Activated CD8-positive, alpha-beta T cell treated with anti-CD3 and anti-CD28 coated beads, Interleukin-2, amount 10 ng/mL, durations not matched to agents 7 days and 5 days (primary cell): ENCODE data around the gene KIF5A. TPM values are rescaled to one million over a fixed set of nuclear protein-coding genes. Genes with fewer than 3 reads are reported as not detected.
"Not testable (repeated sequence)": the region's sequence is repeated elsewhere in the genome, so short reads cannot be mapped to it uniquely, and the experiment has no call there.

Source experiments
- ATAC-seq: fragments of 150-1000 bp; cut with Tn5 transposase; one replicate; pipeline ENCODE4 v1.10.0; 2021; ENCODE audit warnings: moderate library complexity
- CTCF ChIA-PET: fragments of 350-600 bp; sonication (Branson Sonifier 250); formaldehyde crosslinking; loops from one replicate; lab custom pipeline; 2021; ENCODE audit warnings: antibody characterized with exemption; lab: Charles Lee
- POLR2A ChIA-PET: fragments of 350-600 bp; sonication (Branson Sonifier 250); formaldehyde crosslinking; loops from one replicate; lab custom pipeline; 2021; ENCODE audit warnings: antibody characterized with exemption; lab: Charles Lee
- DNase-seq: peaks from one replicate; pipeline ENCODE4 v3.0.0-alpha.2; 2020
- H3K27ac Mint-ChIP-seq: one replicate; pipeline ENCODE4 v1.8.0; 2021; ENCODE audit warnings: mild to moderate bottlenecking, mixed read lengths
- H3K27me3 Mint-ChIP-seq: one replicate; pipeline ENCODE4 v1.8.0; 2021; ENCODE audit warnings: low read depth, mixed read lengths
- H3K36me3 Mint-ChIP-seq: one replicate; pipeline ENCODE4 v1.8.0; 2021; ENCODE audit warnings: low read depth, mixed read lengths
- H3K4me1 Mint-ChIP-seq: one replicate; pipeline ENCODE4 v1.8.0; 2021; ENCODE audit warnings: low read depth, mixed read lengths
- H3K4me3 Mint-ChIP-seq: one replicate; pipeline ENCODE4 v1.8.0; 2021; ENCODE audit warnings: mild to moderate bottlenecking, mixed read lengths
- H3K9me3 Mint-ChIP-seq: one replicate; pipeline ENCODE4 v1.8.0; 2022; ENCODE audit warnings: mixed read lengths; ENCODE audit not compliant: insufficient read depth
- total RNA-seq, 2 experiments: library from RNA; stranded (reverse); gene quantifications; one replicate each; pipeline ENCODE4 v1.2.3, GENCODE V29; 2021

The KIF5A gene
- total RNA-seq, 2 experiments from 2014 or later = 0.99 to 1.4 TPM

DNA sequence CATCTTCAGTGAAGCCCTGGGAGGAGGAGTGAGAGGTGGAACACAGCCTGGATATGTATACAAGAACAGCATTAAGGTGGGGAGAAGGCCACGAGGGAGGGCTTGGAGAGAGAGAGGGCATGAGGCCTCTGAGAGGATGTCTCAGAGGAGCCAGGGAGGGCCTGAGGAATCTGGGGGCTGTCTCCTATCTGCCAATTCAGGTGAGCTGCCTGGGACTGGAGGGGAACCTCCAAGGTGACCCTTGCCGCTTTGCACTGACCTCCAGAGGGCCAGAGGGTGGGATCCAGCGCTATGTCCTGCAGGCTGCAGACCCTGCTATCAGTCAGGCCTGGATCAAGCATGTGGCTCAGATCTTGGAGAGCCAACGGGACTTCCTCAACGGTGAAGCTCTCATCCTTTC is 65.8 kb downstream of the KIF5A start:
- no peaks in the 10 kb centered on the region for H3K36me3 Mint-ChIP-seq
- no peaks in the 10 kb centered on the region for H3K9me3 Mint-ChIP-seq
- H3K27ac Mint-ChIP-seq = no peak overlapping the region
- H3K4me1 Mint-ChIP-seq = peaks cover 19% of the 10 kb centered on the region
- ChIA-PET CTCF (interaction anchor here (1.1 to 4.3 kb wide), 2 partner anchors 28 to 33 kb away, joined by 4 to 28 read pairs; no protein-coding TSS in a partner anchor), POLR2A (no interaction called here)
- ATAC-seq = no peak
- peaks cover 78% of the 10 kb centered on the region for H3K27me3 Mint-ChIP-seq
- no peak overlapping the region for H3K4me3 Mint-ChIP-seq
- DNase-seq = no peak

- ChIA-PET POLR2A (interaction anchor here (0.6 kb wide), 1 partner anchor 150 kb away, joined by 4 read pairs; no protein-coding TSS in a partner anchor), CTCF (interaction anchor here (0.7 to 4.3 kb wide), 3 partner anchors 11 to 158 kb away, joined by 3 to 28 read pairs (median 3); no protein-coding TSS in a partner anchor)
- DNase-seq = no peak
- ATAC-seq = no peak
- H3K4me3 Mint-ChIP-seq = no peak overlapping the region
- H3K36me3 Mint-ChIP-seq = no peaks in the 10 kb centered on the region
- H3K9me3 Mint-ChIP-seq = no peaks in the 10 kb centered on the region
- H3K27me3 Mint-ChIP-seq = peaks cover 87% of the 10 kb centered on the region
- H3K27ac Mint-ChIP-seq = no peak overlapping the region
- H3K4me1 Mint-ChIP-seq = peaks cover 26% of the 10 kb centered on the region
These were observed 66.7 kb downstream of the KIF5A start for GRCh38 chr12:57616383-57617101.

GRCh38 chr12:57617942-57618341 is 68.1 kb downstream of the KIF5A start:
- Mint-ChIP-seq H3K27me3 (peaks cover 92% of the 10 kb centered on the region), H3K9me3 (no peaks in the 10 kb centered on the region), H3K36me3 (no peaks in the 10 kb centered on the region), H3K4me1 (peaks cover 33% of the 10 kb centered on the region), H3K4me3 (no peak overlapping the region), H3K27ac (no peak overlapping the region)
- no peak for DNase-seq
- ATAC-seq = no peak
- CTCF ChIA-PET = no interaction called here
- POLR2A ChIA-PET = no interaction called here

GRCh38 chr12:57618431-57618830 is 68.6 kb downstream of the KIF5A start:
- H3K4me3 Mint-ChIP-seq, POLR2A ChIA-PET, H3K36me3 Mint-ChIP-seq, DNase-seq, ATAC-seq, H3K27ac Mint-ChIP-seq, H3K9me3 Mint-ChIP-seq: not testable (repeated sequence)
- Mint-ChIP-seq H3K4me1 (peaks cover 33% of the 10 kb centered on the region), H3K27me3 (peaks cover 91% of the 10 kb centered on the region)
- CTCF ChIA-PET = interaction anchor here (2.8 to 4.8 kb wide), 2 partner anchors 35 to 160 kb away, joined by 10 to 87 read pairs; partner anchors contain the start of gene GLI1

- Mint-ChIP-seq H3K27ac (no peak overlapping the region), H3K4me3 (no peak overlapping the region)
- POLR2A ChIA-PET = interaction anchor here (1.6 to 2.1 kb wide), 2 partner anchors 8 to 28 kb away, joined by 4 to 12 read pairs; partner anchors contain the start of genes ARHGEF25 and PIP4K2C
These were observed 69.2 kb downstream of the KIF5A start for GRCh38 chr12:57618966-57619433.

DNA sequence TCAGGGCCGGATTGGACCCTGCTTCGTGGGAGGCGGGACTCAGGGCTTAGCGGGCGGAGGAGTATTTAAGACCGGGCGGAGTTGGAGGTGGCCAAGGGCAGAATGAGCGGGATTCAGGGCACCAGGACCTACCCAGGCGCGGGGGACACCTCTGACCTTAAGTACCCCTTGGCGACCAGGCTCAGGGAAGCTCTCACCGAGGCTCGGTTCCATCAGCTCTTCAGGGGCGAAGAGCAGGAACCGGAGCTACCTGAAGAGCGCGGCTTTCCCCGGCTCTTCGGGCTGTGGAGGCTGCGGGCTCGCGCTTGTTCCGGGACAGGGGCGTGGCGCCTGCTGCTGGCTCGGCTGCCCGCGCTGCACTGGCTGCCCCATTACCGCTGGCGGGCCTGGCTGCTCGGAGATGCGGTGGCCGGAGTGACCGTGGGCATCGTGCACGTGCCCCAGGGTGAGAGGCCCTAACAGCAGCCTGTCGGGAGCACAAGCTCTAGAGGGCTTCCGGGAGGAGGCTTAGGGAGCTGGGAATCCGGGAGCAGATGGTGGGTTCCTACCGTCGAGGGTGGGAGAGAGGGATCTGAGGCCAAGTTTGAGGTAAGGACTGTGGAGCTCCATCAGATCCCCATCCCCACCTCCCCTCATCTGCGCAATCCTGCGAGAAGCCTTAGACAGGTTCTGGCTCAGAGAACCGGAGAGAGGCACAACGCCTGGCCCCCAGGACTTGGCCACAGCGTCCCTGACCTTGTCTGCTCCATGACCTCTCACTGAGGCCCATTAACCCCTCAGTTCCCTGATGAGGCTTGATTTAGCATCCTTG is 69.8 kb downstream of the KIF5A start:
- no peaks in the 10 kb centered on the region for H3K36me3 Mint-ChIP-seq

More at GRCh38 chr12:57618966-57619433, 69.2 kb downstream of the KIF5A start:
- CTCF ChIA-PET = interaction anchor here (0.8 to 4.8 kb wide), 5 partner anchors 9 to 160 kb away, joined by 3 to 87 read pairs (median 8); partner anchors contain the start of genes B4GALNT1 and GLI1
- DNase-seq (no peak), ATAC-seq (no peak)
- H3K9me3 Mint-ChIP-seq = no peaks in the 10 kb centered on the region
- H3K36me3 Mint-ChIP-seq = no peaks in the 10 kb centered on the region
- peaks cover 32% of the 10 kb centered on the region for H3K4me1 Mint-ChIP-seq
- H3K27me3 Mint-ChIP-seq = peaks cover 95% of the 10 kb centered on the region

DNA sequence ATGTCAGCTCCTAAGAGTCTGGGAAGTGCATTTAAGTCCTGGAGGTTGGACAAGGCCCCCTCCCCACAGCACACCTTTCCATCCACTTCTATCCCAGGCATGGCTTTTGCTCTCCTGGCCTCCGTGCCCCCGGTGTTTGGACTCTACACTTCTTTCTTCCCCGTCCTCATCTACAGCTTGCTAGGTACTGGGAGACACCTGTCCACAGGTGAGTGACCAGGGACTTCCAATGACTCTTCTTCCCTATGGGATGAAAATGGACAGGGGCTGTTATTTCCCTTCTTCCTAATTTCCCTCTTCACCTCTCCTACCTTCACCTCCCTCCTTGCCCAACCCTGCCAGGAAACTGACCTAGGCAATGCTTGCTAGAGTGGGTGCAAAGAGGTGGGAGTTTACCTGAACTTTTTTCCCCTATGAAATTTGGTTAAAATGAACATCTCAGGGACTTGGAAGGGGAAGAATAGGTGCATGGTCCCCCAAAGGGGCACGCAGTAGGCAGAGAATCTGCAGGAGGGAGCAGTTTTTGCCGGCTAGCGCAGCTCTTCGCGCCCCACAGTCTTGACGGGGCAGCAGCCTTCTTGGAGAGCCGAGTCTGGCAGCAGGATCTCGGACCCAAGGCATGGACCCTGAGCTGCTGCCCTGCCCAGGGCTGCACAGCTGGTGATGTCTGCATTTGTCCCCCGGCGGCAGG is 70.5 kb downstream of the KIF5A start:
- ChIA-PET POLR2A (interaction anchor here (0.7 to 2.1 kb wide), 4 partner anchors 10 to 138 kb away, joined by 3 to 12 read pairs (median 4); partner anchors contain the start of genes ARHGEF25 and PIP4K2C), CTCF (interaction anchor here (0.7 to 4.8 kb wide), 16 partner anchors 8 to 161 kb away, joined by 3 to 87 read pairs (median 7); partner anchors contain the start of genes ARHGEF25, B4GALNT1, GLI1 and PIP4K2C)
- ATAC-seq = no peak

More for the DNA sequence above, 69.8 kb downstream of the KIF5A start:
- ChIA-PET POLR2A (interaction anchor here (1.6 to 2.1 kb wide), 2 partner anchors 9 to 28 kb away, joined by 4 to 12 read pairs; partner anchors contain the start of genes ARHGEF25 and PIP4K2C), CTCF (interaction anchor here (0.8 to 4.8 kb wide), 8 partner anchors 8 to 161 kb away, joined by 3 to 87 read pairs (median 9); partner anchors contain the start of genes B4GALNT1, GLI1 and PIP4K2C)
- peaks cover 30% of the 10 kb centered on the region for H3K4me1 Mint-ChIP-seq
- H3K27ac Mint-ChIP-seq = no peak overlapping the region
- ATAC-seq = peak; percentile 37
- DNase-seq = peak; percentile 38
- no peaks in the 10 kb centered on the region for H3K9me3 Mint-ChIP-seq
- peaks cover 94% of the 10 kb centered on the region for H3K27me3 Mint-ChIP-seq
- H3K4me3 Mint-ChIP-seq = no peak overlapping the region

DNA sequence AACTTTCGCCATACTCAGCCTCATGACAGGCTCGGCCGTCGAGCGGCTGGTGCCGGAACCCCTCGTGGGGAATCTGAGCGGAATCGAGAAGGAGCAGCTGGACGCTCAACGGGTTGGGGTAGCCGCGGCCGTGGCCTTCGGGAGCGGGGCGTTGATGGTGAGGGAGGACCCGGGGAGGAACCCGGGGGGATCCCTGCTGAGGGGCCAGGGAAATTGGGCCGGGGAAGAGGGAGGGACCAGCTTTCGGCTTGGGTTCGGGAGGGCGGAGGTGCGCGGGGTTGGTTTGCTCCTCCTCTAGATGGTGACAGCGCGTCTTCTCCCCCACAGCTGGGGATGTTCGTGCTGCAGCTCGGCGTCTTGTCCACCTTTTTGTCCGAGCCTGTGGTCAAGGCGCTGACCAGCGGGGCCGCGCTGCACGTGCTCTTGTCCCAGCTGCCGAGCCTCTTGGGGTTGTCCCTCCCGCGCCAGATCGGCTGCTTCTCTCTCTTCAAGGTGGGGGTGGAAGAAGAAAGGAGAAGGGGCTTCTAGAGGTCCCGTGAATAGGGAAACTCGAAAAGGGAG is 71.2 kb downstream of the KIF5A start:
- ChIA-PET POLR2A (interaction anchor here (0.7 to 2.1 kb wide), 3 partner anchors 16 to 139 kb away, joined by 3 to 12 read pairs (median 3); partner anchors contain the start of gene PIP4K2C), CTCF (interaction anchor here (0.7 to 4.8 kb wide), 16 partner anchors 9 to 162 kb away, joined by 3 to 87 read pairs (median 7); partner anchors contain the start of genes ARHGEF25, B4GALNT1, GLI1 and PIP4K2C)
- H3K27me3 Mint-ChIP-seq = peaks cover 93% of the 10 kb centered on the region
- peaks cover 30% of the 10 kb centered on the region for H3K4me1 Mint-ChIP-seq
- H3K36me3 Mint-ChIP-seq = no peaks in the 10 kb centered on the region
- ATAC-seq = peak; percentile 34
- no peaks in the 10 kb centered on the region for H3K9me3 Mint-ChIP-seq
- no peak for DNase-seq
- H3K27ac Mint-ChIP-seq = no peak overlapping the region
- H3K4me3 Mint-ChIP-seq = peak overlapping the region; percentile 63

More for the DNA sequence above, 70.5 kb downstream of the KIF5A start:
- H3K4me1 Mint-ChIP-seq = peaks cover 30% of the 10 kb centered on the region
- H3K27ac Mint-ChIP-seq = no peak overlapping the region
- DNase-seq = no peak
- no peaks in the 10 kb centered on the region for H3K36me3 Mint-ChIP-seq
- peaks cover 93% of the 10 kb centered on the region for H3K27me3 Mint-ChIP-seq
- H3K4me3 Mint-ChIP-seq = peak overlapping the region; percentile 63
- H3K9me3 Mint-ChIP-seq = no peaks in the 10 kb centered on the region

GRCh38 chr12:57621497-57622292 is 71.9 kb downstream of the KIF5A start:
- no peak overlapping the region for H3K27ac Mint-ChIP-seq
- ChIA-PET CTCF (interaction anchor here (0.7 to 4.8 kb wide), 23 partner anchors 9 to 164 kb away, joined by 3 to 87 read pairs (median 4); partner anchors contain the start of genes ARHGEF25 and PIP4K2C), POLR2A (interaction anchor here (0.7 to 2.1 kb wide), 2 partner anchors 30 to 139 kb away, joined by 3 to 12 read pairs; partner anchors contain the start of gene PIP4K2C)
- H3K4me1 Mint-ChIP-seq = peaks cover 30% of the 10 kb centered on the region
- no peaks in the 10 kb centered on the region for H3K36me3 Mint-ChIP-seq
- ATAC-seq (peak; percentile 77), DNase-seq (peak; percentile 64)
- peaks cover 94% of the 10 kb centered on the region for H3K27me3 Mint-ChIP-seq
- H3K4me3 Mint-ChIP-seq = peak overlapping the region; percentile 63
- no peaks in the 10 kb centered on the region for H3K9me3 Mint-ChIP-seq
